Neural cell (in vitro differentiated cells): ENCODE results near the gene BCAR3. TPM values are rescaled to one million over a fixed set of nuclear protein-coding genes. Genes with fewer than 3 reads are reported as not detected.

Source experiments
- H2AFZ ChIP-seq: fragments of 200-600, 300-800 bp; sonication (generic), shearing (Covaris generic); 2 replicates; pipeline ENCODE4 v1.6.0; 2014; ENCODE audit warnings: low read depth, mild to moderate bottlenecking, antibody characterized with exemption, low read length, moderate library complexity
- H3F3A ChIP-seq: fragments of 200-600 bp; shearing (Covaris generic); 2 replicates; pipeline ENCODE4 v1.6.1; 2016; ENCODE audit warnings: mild to moderate bottlenecking, moderate library complexity, mixed read lengths, antibody characterized with exemption, low read length; ENCODE audit not compliant: insufficient read depth, poor library complexity, severe bottlenecking
- H3K27ac ChIP-seq: fragments of 200-600, 300-800 bp; sonication (generic), shearing (Covaris generic); 2 replicates; pipeline ENCODE4 v1.5.1; 2014; ENCODE audit warnings: mild to moderate bottlenecking, low read length, moderate library complexity
- H3K27me3 ChIP-seq: fragments of 300-800, 200-600 bp; sonication (generic), shearing (Covaris generic); 2 replicates; pipeline ENCODE4 v1.6.0; 2014; ENCODE audit warnings: mild to moderate bottlenecking, low read depth, low read length, moderate library complexity; ENCODE audit not compliant: insufficient read depth
- H3K36me3 ChIP-seq: fragments of 300-800, 200-600 bp; sonication (generic), shearing (Covaris generic); 2 replicates; pipeline ENCODE4 v1.5.1; 2014; ENCODE audit warnings: mild to moderate bottlenecking, antibody characterized with exemption, low read length, moderate library complexity; ENCODE audit not compliant: insufficient read depth
- H3K4me2 ChIP-seq: fragments of 300-800, 200-600 bp; sonication (generic), shearing (Covaris generic); 2 replicates; pipeline ENCODE4 v1.6.0; 2014; ENCODE audit warnings: mild to moderate bottlenecking, low read length
- H3K4me3 ChIP-seq: fragments of 300-800, 200-600 bp; sonication (generic), shearing (Covaris generic); 2 replicates; pipeline ENCODE4 v1.5.1; 2014; ENCODE audit warnings: mild to moderate bottlenecking, low read length, moderate library complexity
- H3K79me2 ChIP-seq: fragments of 200-600 bp; shearing (Covaris generic); replicated peaks from 2 replicates; pipeline ENCODE4 v1.6.0; 2014; ENCODE audit warnings: mild to moderate bottlenecking, low read length, moderate library complexity; ENCODE audit not compliant: insufficient read depth
- H3K9ac ChIP-seq: fragments of 300-800, 200-600 bp; sonication (generic), shearing (Covaris generic); 2 replicates; pipeline ENCODE4 v1.6.1; 2016; ENCODE audit warnings: mild to moderate bottlenecking, low read length, mixed read lengths
- H3K9me2 ChIP-seq: fragments of 200-600 bp; shearing (Covaris generic); 2 replicates; pipeline ENCODE4 v1.6.1; 2016; ENCODE audit warnings: mild to moderate bottlenecking, low read length, mixed read lengths; ENCODE audit not compliant: insufficient read depth
- H3K9me3 ChIP-seq: fragments of 200-600, 300-800 bp; sonication (generic), shearing (Covaris generic); 2 replicates; pipeline ENCODE4 v1.6.1; 2016; ENCODE audit warnings: mild to moderate bottlenecking, mixed run types, low read length, moderate library complexity, mixed read lengths
- H4K20me1 ChIP-seq: fragments of 200-600 bp; shearing (Covaris generic); 2 replicates; pipeline ENCODE4 v1.6.1; 2016; ENCODE audit warnings: mild to moderate bottlenecking, mixed run types; ENCODE audit not compliant: insufficient read depth
- CTCF ChIP-seq: fragments of 450-650 bp; IDR thresholded peaks from 2 replicates; pipeline ENCODE4 v1.5.1; 2014; ENCODE audit warnings: antibody characterized with exemption, mild to moderate bottlenecking, moderate library complexity; ENCODE audit not compliant: poor library complexity, severe bottlenecking
- EP300 ChIP-seq: fragments of 450-650 bp; conservative IDR thresholded peaks from 2 replicates; pipeline ENCODE4 v1.6.1; 2014; ENCODE audit warnings: antibody characterized with exemption, mild to moderate bottlenecking, moderate library complexity; ENCODE audit not compliant: poor library complexity, severe bottlenecking
- EZH2 ChIP-seq: fragments of 200-600, 300-800 bp; shearing (Covaris generic), sonication (generic); IDR thresholded peaks from 2 replicates; pipeline ENCODE4 v1.6.1; 2014; ENCODE audit warnings: antibody characterized with exemption, low read length, borderline replicate concordance, mild to moderate bottlenecking; ENCODE audit not compliant: insufficient read depth, poor library complexity, severe bottlenecking
- MXI1 ChIP-seq: fragments of 450-650 bp; conservative IDR thresholded peaks from 2 replicates; pipeline ENCODE4 v1.6.1; 2014; ENCODE audit warnings: antibody characterized with exemption, mild to moderate bottlenecking; ENCODE audit not compliant: poor library complexity, severe bottlenecking
- POLR2AphosphoS5 ChIP-seq: IDR thresholded peaks from 2 replicates; pipeline ENCODE4 v1.6.1; 2012
- RAD21 ChIP-seq: fragments of 450-650 bp; conservative IDR thresholded peaks from 2 replicates; pipeline ENCODE4 v1.6.1; 2014; ENCODE audit warnings: antibody characterized with exemption, mild to moderate bottlenecking, moderate library complexity
- REST ChIP-seq: IDR thresholded peaks from 2 replicates; pipeline ENCODE4 v1.6.1; 2012; ENCODE audit warnings: borderline replicate concordance
- SMC3 ChIP-seq: fragments of 450-650 bp; conservative IDR thresholded peaks from 2 replicates; pipeline ENCODE4 v1.6.1; 2014; ENCODE audit warnings: antibody characterized with exemption, mild to moderate bottlenecking, moderate library complexity; ENCODE audit not compliant: poor library complexity
- TAF1 ChIP-seq: IDR thresholded peaks from 2 replicates; pipeline ENCODE4 v1.6.1; 2012; ENCODE audit warnings: low read depth
- polyA plus RNA-seq: library from polyadenylated mRNA; depleted of rRNA; stranded (reverse); fragments of >200 nt; gene quantifications from 2 replicates; pipeline ENCODE4 v1.2.3, GENCODE V29; 2014

BCAR3 gene
- polyA plus RNA-seq, 1 donor from 2014 or later = 2.5 TPM

- H3K9ac ChIP-seq = no peak overlapping the region
- H3F3A ChIP-seq = no peaks in the 10 kb centered on the region
- H3K9me3 ChIP-seq = no peaks in the 10 kb centered on the region
- no peak overlapping the region for H3K4me3 ChIP-seq
- H3K36me3 ChIP-seq = no peaks in the 10 kb centered on the region
- no peak overlapping the region for H3K4me2 ChIP-seq
- TF ChIP-seq RAD21 (no peak), SMC3 (no peak), CTCF (no peak), EP300 (no peak)
- H3K9me2 ChIP-seq = no peaks in the 10 kb centered on the region
- H4K20me1 ChIP-seq = no peaks in the 10 kb centered on the region
- no peak overlapping the region for H3K27ac ChIP-seq
- no peaks in the 10 kb centered on the region for H3K27me3 ChIP-seq
- no peaks in the 10 kb centered on the region for H3K79me2 ChIP-seq
- H2AFZ ChIP-seq = no peak overlapping the region
Measured at GRCh38 chr1:93600663-93601062, 81.0 kb downstream of the BCAR3 start.

GRCh38 chr1:93599479-93599878 lies 82.2 kb downstream of the BCAR3 start:
- no peak overlapping the region for H3K4me2 ChIP-seq
- no peaks in the 10 kb centered on the region for H3K79me2 ChIP-seq
- H3K36me3 ChIP-seq = no peaks in the 10 kb centered on the region

More at GRCh38 chr1:93599479-93599878, 82.2 kb downstream of the BCAR3 start:
- H3K27me3 ChIP-seq = no peaks in the 10 kb centered on the region
- no peak overlapping the region for H3K9ac ChIP-seq
- no peaks in the 10 kb centered on the region for H4K20me1 ChIP-seq
- H2AFZ ChIP-seq = no peak overlapping the region
- no peaks in the 10 kb centered on the region for H3K9me3 ChIP-seq
- H3K4me3 ChIP-seq = no peak overlapping the region
- H3K27ac ChIP-seq = no peak overlapping the region
- TF ChIP-seq EP300 (no peak), POLR2AphosphoS5 (no peak), TAF1 (no peak), MXI1 (no peak), CTCF (no peak), EZH2 (no peak), RAD21 (no peak), REST (no peak)
- H3F3A ChIP-seq = no peaks in the 10 kb centered on the region
- H3K9me2 ChIP-seq = no peaks in the 10 kb centered on the region
